GM12891 (cell line): ENCODE data around the gene EPG5.

Experiments used
- DNase-seq: peaks from one replicate; pipeline ENCODE4 v3.0.0; 2011; ENCODE audit warnings: low spot score; ENCODE audit not compliant: insufficient read length
- FAIRE-seq: peaks from 2 replicates; lab custom pipeline; 2011; peaks lifted over from hg19 to GRCh38; lab: Jason Lieb, UNC
- PAX5 ChIP-seq: IDR thresholded peaks from 2 replicates; pipeline ENCODE4 v1.6.1; 2011; ENCODE audit warnings: low read length, moderate library complexity, mild to moderate bottlenecking; ENCODE audit not compliant: insufficient read depth, severe bottlenecking
- POLR2A ChIP-seq: IDR thresholded peaks from 2 replicates; pipeline ENCODE4 v1.6.1; 2011; ENCODE audit warnings: low read depth, low read length, control low read depth
- POLR2AphosphoS5 ChIP-seq: IDR thresholded peaks from 2 replicates; pipeline ENCODE4 v1.6.1; 2011; ENCODE audit warnings: low read depth, low read length, control low read depth
- POU2F2 ChIP-seq: IDR thresholded peaks from 2 replicates; pipeline ENCODE4 v1.6.1; 2011; ENCODE audit warnings: low read depth, mild to moderate bottlenecking, control low read depth, low read length, moderate library complexity
- SPI1 ChIP-seq: IDR thresholded peaks from 2 replicates; pipeline ENCODE4 v1.6.1; 2011; ENCODE audit warnings: low read depth, low read length, control low read depth
- TAF1 ChIP-seq: IDR thresholded peaks from 2 replicates; pipeline ENCODE4 v1.6.1; 2011; ENCODE audit warnings: low read depth, low read length, control low read depth

The EPG5 gene

DNA sequence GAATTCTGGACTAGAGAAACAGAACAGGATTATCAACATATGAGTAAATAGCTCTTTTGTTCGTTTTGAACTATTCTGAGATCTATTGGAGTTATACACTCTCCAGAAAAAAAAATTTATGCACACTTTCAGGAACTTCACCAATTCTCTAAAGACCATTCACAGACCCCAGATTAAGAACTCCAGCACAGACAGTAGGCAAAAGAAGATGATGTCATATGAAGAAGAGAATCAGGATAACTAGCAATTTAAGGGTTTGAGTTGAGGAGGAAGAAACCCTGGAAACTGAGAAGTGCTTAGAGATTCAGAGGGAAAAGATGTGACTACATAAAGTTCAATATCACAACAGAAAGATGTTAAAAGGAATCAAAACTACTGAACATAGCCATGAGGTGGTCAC, 71.8 kb downstream of the EPG5 start:
- TF ChIP-seq POU2F2 (no peak), SPI1 (no peak), PAX5 (no peak), TAF1 (no peak), POLR2AphosphoS5 (no peak), POLR2A (no peak)
- no peak for DNase-seq
- no peak for FAIRE-seq

DNA sequence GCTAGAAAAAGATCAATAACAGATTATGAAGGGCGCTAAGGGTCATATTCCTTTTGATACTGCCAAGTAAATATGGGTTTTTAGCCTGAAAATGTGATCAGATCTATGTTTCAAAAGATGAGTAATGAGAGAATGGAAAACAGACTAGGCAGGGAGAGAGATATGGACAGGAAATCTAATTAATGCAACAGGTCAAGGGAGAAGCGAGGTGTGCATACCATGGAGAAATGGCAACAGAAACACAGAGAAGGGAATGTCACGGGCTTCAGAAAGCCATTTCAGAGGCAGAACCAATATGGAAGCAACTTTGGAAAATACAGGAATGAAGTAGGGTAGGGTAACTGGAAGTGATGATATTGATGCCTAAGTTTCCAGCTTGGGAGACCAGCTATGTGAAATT, 72.3 kb downstream of the EPG5 start:
- TF ChIP-seq TAF1, result no peak
- no peak for TF ChIP-seq POLR2AphosphoS5
- TF ChIP-seq POLR2A, result no peak
- no peak for TF ChIP-seq SPI1
- TF ChIP-seq POU2F2, result no peak
- no peak for TF ChIP-seq PAX5
- DNase-seq (no peak), FAIRE-seq (no peak)

DNA sequence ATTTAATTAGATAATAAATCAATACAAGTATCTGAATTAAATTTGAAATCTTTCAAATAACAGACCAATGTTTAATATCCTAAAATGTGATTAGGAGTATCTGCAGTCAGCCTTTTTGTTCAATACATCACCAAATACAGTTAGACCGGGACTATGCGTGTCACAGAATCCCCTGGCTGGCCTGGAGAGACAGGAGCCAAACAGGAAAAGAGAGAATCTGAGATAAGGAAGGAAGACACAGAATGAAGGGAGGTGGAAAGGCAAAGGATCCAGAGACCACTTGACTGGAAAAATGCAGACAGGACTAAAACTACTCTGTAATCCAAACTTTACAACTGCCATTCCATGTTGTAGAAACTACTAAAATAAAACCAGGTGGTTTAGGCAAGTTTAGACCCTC, 75.3 kb downstream of the EPG5 start:
- FAIRE-seq, result no peak

DNA sequence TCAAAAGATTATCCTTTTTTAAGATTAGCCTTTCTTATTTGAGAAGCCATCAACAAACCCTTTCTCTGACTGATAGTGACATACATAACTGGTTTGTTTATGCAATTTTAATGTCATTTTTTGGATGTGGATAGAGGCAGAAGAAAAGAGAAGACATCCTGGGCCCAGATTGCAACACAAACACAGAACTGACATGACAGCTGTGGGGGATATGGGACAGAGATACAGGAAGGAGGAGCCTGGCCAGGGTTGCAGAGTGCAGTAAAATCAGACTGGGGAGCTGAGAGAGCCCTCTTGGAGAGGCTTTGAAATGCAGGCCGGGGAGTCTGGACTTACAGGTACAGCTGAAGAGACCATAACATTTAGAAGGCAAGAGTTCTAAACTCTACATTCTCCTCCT, 76.5 kb downstream of the EPG5 start:
- FAIRE-seq, result no peak

More for the DNA sequence above, 75.3 kb downstream of the EPG5 start:
- DNase-seq, result no peak
- TF ChIP-seq POLR2A (no peak), POLR2AphosphoS5 (no peak), SPI1 (no peak), POU2F2 (no peak), PAX5 (no peak)

DNA sequence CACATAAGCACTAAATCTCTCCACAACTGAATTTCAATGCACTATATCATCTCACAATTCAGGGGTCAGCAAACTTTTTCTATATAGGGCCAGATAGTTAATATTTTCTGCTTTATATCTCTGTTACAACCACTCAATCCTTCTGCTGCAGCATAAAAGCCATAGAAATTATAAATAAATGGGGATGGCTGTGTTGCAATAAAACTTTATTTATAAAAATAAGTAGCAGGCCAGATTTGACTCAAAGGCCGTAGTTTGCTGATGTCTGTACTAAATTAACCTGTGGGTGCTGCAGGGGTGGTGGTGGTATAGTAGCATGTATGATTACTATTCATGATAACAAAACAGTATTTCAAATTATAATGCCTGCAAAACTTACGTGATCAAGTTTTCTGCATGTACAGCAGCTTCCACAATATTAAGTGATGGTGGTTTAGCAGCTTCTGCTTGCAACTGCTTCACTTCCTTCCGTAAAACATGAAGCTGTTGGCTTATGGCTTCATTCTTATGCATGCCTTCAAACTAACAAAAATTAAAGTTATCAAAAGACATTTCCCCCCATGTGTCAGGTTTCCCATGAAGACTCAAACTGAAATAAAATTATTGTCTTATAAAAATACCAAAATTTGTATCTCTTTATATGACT, 77.6 kb downstream of the EPG5 start:
- no peak for DNase-seq
- FAIRE-seq, result no peak
- no peak for TF ChIP-seq SPI1
- TF ChIP-seq TAF1, result no peak
- no peak for TF ChIP-seq POLR2AphosphoS5
- TF ChIP-seq PAX5, result no peak
- no peak for TF ChIP-seq POU2F2
- TF ChIP-seq POLR2A, result no peak

More for the DNA sequence above, 76.5 kb downstream of the EPG5 start:
- DNase-seq, result no peak
- TF ChIP-seq TAF1 (no peak), PAX5 (no peak), POLR2AphosphoS5 (no peak), SPI1 (no peak), POU2F2 (no peak), POLR2A (no peak)

DNA sequence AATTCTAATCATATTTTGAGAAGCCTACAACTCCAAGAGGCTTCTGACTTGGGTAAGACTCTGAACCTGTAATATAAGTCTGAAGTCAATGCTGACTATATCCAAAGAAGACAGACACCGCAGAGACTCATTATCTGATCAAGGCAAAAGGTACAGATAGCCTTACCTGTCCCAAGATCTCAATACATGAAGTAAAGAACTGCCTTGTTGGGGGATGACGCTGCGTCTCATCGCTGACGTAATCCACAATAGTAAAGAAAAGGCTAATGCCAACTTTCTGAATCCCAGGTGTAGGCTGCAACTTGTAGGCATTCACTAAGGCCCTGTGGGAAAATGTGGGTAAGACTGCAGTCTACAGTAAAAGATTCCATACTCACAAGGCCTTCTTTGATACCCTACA, 79.5 kb downstream of the EPG5 start:
- DNase-seq, result no peak
- TF ChIP-seq POLR2AphosphoS5 (no peak), PAX5 (no peak), TAF1 (no peak), SPI1 (no peak), POU2F2 (no peak), POLR2A (no peak)
- FAIRE-seq, result no peak

DNA sequence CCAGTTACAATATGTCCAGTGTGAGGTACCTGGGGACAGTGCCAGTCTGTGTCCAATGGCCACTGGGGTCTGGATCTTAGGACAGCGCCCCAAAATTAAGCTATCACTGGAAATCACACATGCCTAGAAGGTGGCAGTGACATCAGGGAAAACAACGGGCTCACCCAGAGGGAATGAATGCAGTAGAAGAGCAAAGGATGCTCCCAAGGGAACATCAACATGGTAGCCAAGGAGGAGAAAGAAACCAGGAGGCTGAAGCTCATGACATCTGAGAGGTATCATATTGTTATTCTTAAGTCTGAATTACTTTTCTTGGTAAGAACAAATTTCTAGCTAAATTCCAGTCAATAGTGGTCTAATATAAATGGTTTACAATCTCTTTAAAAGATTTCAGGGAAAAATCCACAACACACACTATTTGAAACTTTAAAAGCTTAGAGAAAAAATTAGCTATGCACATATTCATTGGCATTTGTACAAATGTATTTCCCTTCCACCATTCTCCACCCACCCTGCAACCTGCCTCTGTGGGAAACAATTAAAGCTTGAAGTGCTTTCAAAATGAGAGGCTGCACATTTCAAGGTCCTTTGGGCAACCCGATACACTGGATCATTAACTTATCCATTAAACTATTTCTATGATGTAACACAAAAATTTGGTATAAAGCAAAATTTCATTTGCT, 86.1 kb downstream of the EPG5 start:
- DNase-seq (no peak), FAIRE-seq (no peak)
- TF ChIP-seq POU2F2, result no peak

DNA sequence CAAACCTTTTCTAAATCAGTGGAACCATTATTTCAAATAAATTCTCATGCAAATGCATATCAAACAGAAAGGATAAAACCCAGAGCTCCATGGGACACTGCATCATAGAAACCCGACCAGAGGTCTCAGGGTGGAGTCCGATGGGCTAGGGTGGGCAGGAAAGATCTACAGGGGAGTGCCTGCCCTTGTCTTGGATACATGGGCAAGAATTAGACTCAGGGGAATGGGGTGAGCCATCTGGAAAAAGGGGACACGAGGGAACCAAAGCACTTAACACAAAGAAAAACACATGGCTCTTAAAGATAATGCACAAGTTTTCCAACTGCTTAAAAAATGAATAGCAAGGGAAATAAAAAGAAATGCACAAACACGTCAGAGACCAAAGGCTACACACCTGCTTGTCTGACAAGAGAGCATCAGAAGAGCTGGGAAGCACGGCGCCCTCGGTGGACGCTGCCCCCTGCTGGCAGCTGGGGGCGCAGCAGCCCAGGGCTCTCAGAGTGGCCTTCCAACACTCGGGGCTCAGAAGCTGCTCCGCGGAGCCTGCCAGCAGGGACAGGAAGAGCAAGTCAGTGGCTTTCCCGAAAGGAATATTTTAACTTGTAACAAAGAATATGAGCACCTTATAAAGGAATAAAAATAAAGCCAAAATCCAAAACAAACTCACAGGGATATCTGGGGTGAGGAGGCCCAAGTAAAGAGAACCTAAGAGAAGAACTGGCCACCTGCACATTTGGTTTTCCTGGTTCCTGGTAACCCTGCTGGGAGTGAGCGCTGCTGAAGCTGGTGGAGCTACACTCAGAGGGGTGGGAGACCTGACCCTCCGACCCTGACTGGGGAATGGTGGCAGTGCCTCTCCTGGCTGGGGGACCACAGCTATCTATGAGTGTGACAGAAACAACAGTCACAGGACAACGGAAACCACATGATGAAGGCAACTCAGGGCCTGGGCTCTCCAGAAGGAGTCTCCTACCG, 87.2 kb downstream of the EPG5 start:
- no peak for TF ChIP-seq PAX5
- no peak for TF ChIP-seq POU2F2
- no peak for TF ChIP-seq SPI1
- no peak for TF ChIP-seq POLR2AphosphoS5
- no peak for TF ChIP-seq TAF1
- no peak for TF ChIP-seq POLR2A
- FAIRE-seq (peak; percentile 92), DNase-seq (peak; percentile 63)

DNA sequence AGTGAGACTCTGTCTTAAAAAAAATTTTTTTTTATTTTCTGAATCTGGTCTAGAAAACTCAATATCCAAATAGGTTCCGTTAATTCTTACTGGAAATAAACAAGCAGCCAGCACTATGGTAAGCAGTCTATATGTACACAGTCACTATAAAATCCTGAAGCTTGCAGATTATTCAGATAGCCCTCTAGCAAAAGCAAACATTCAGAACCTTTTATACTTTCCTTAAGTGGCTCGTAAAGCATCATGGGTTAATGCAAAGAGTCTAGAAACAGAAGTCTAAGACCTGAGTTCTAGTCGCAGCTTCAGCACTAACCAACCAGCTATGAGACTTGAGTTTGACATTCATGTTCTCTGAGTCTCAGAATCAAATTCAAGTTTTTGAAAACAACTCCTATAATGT, 89.7 kb downstream of the EPG5 start:
- TF ChIP-seq POU2F2 (no peak), POLR2A (no peak), POLR2AphosphoS5 (no peak), TAF1 (no peak), PAX5 (no peak), SPI1 (no peak)
- FAIRE-seq, result no peak
- DNase-seq, result no peak

DNA sequence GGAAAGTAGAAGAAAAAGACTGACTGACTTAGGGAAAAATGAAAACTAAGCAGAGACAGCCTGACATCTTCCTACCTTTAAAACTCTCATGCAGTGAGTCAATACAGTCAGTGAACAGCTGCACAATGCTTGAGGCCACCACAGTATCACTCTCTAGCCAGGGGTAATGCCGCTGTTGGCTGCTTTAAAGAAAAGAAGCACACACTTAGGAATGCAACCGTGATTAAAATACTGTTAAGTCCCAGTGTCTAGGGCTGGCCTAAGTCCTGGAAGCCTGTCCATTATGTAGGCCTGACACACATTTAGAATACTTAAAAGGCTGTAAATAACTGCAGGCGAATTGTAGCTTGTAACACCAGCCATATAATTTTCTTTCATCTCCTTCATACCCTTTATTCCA, 91.0 kb downstream of the EPG5 start:
- FAIRE-seq (no peak), DNase-seq (no peak)
- TF ChIP-seq PAX5 (no peak), POLR2A (no peak), POLR2AphosphoS5 (no peak), POU2F2 (no peak), SPI1 (no peak), TAF1 (no peak)
